ENCODE data around the gene ACLY.

Gene ACLY

GRCh38 chr17:41823580-41823979 lies 95.2 kb downstream of the ACLY start:
- no peak for DNase-seq

GRCh38 chr17:41823141-41823524 lies 95.6 kb downstream of the ACLY start:
- DNase-seq = no peak

- no peak for DNase-seq
These were observed 96.3 kb downstream of the ACLY start for GRCh38 chr17:41822216-41823140.

GRCh38 chr17:41821776-41822175 lies 97.0 kb downstream of the ACLY start:
- no peak for DNase-seq

- no peak for DNase-seq
These were observed 100.7 kb downstream of the ACLY start for GRCh38 chr17:41818024-41818423.
